ENCODE results near the gene MYO1D. TPM values are rescaled to one million over a fixed set of nuclear protein-coding genes. Genes with fewer than 3 reads are reported as not detected.

Gene MYO1D
- total RNA-seq, 2 donors from 2014 or later = 14.7 to 22.6 TPM

Other genes with a start within 250 kb of the MYO1D start
- 1 to 10 TPM in 1 of 2 donors, under 1 TPM in 1; 0.86 to 1.3 TPM for gene TMEM98, start 51.0 kb upstream of the MYO1D start, total RNA-seq
- gene SPACA3, start 114.7 kb upstream of the MYO1D start, total RNA-seq = not detected

Measured in activated T-cell treated with anti-CD3 and anti-CD28 coated beads, Interleukin-2, amount 50 U/mL, for 72 hours (primary cell).